NCI-H2196 treated with DMSO at 0.1 percent for 48 hours (cell line): Measurements from ENCODE around the gene ABCA1.
"Not testable (repeated sequence)": the region's sequence is repeated elsewhere in the genome, so short reads cannot be mapped to it uniquely, and the experiment has no call there.

Experiments
- DNase-seq: peaks from one replicate; lab custom pipeline; 2025; ENCODE audit not compliant: unreplicated experiment; lab: John Stamatoyannopoulos, UW

ABCA1 gene

GRCh38 chr9:104875320-104875719, 52.6 kb downstream of the ABCA1 start:
- DNase-seq: no peak

GRCh38 chr9:104873489-104873850, 54.5 kb downstream of the ABCA1 start:
- no peak for DNase-seq

GRCh38 chr9:104872656-104873488, 55.1 kb downstream of the ABCA1 start:
- no peak for DNase-seq

- DNase-seq: no peak
Measured at GRCh38 chr9:104871961-104872527, 55.9 kb downstream of the ABCA1 start.

- no peak for DNase-seq
Measured at GRCh38 chr9:104869811-104870210, 58.1 kb downstream of the ABCA1 start.

GRCh38 chr9:104868687-104869404, 59.1 kb downstream of the ABCA1 start:
- peak; percentile 73 for DNase-seq

- no peak for DNase-seq
Measured at GRCh38 chr9:104868303-104868686, 59.7 kb downstream of the ABCA1 start.

GRCh38 chr9:104866191-104866590, 61.8 kb downstream of the ABCA1 start:
- no peak for DNase-seq

- no peak for DNase-seq
Measured at GRCh38 chr9:104864675-104865104, 63.3 kb downstream of the ABCA1 start.

- DNase-seq: peak; percentile 58
Measured at GRCh38 chr9:104863180-104863883, 64.6 kb downstream of the ABCA1 start.

GRCh38 chr9:104861397-104861796, 66.6 kb downstream of the ABCA1 start:
- peak; percentile 7 for DNase-seq

- no peak for DNase-seq
Measured at GRCh38 chr9:104860263-104860662, 67.7 kb downstream of the ABCA1 start.

GRCh38 chr9:104858846-104859245, 69.1 kb downstream of the ABCA1 start:
- no peak for DNase-seq

- DNase-seq: no peak
Measured at GRCh38 chr9:104858271-104858670, 69.7 kb downstream of the ABCA1 start.

GRCh38 chr9:104856413-104856941, 71.5 kb downstream of the ABCA1 start:
- DNase-seq: peak; percentile 54

GRCh38 chr9:104855807-104856206, 72.1 kb downstream of the ABCA1 start:
- DNase-seq: no peak

GRCh38 chr9:104855258-104855657, 72.7 kb downstream of the ABCA1 start:
- DNase-seq: not testable (repeated sequence)

GRCh38 chr9:104854613-104855012, 73.3 kb downstream of the ABCA1 start:
- DNase-seq: peak; percentile 54

- no peak for DNase-seq
Measured at GRCh38 chr9:104853683-104854082, 74.3 kb downstream of the ABCA1 start.

- no peak for DNase-seq
Measured at GRCh38 chr9:104853159-104853558, 74.8 kb downstream of the ABCA1 start.

- DNase-seq: no peak
Measured at GRCh38 chr9:104851546-104851920, 76.4 kb downstream of the ABCA1 start.
